Activated CD4-positive, alpha-beta T cell treated with anti-CD3 and anti-CD28 coated beads, Interleukin-2, amount 10 ng/mL, durations not matched to agents 24 days and 14 days (primary cell): ENCODE results near the gene LILRB2. TPM values are rescaled to one million over a fixed set of nuclear protein-coding genes. Genes with fewer than 3 reads are reported as not detected.
"Not testable (repeated sequence)": the region's sequence is repeated elsewhere in the genome, so short reads cannot be mapped to it uniquely, and the experiment has no call there.

Experiments
- DNase-seq: peaks from one replicate; pipeline ENCODE4 v3.0.0; 2022
- H3K27ac Mint-ChIP-seq: one replicate; pipeline ENCODE4 v1.8.0; 2022; ENCODE audit warnings: mild to moderate bottlenecking, mixed read lengths
- H3K27me3 Mint-ChIP-seq: one replicate; pipeline ENCODE4 v1.8.0; 2022; ENCODE audit warnings: mixed read lengths
- H3K36me3 Mint-ChIP-seq: one replicate; pipeline ENCODE4 v1.8.0; 2022; ENCODE audit warnings: low read depth, mild to moderate bottlenecking, mixed read lengths
- H3K4me1 Mint-ChIP-seq: one replicate; pipeline ENCODE4 v1.8.0; 2021; ENCODE audit warnings: mixed read lengths
- H3K4me3 Mint-ChIP-seq: one replicate; pipeline ENCODE4 v1.8.0; 2022; ENCODE audit warnings: mild to moderate bottlenecking, moderate library complexity, mixed read lengths
- H3K9me3 Mint-ChIP-seq: one replicate; pipeline ENCODE4 v1.8.0; 2021; ENCODE audit warnings: mixed read lengths
- intact Hi-C: fragments of 100-400 bp; cut with micrococcal nuclease; formaldehyde crosslinking; loops from one replicate; pipeline ENCODE4 v1.15.1; 2023
- total RNA-seq: library from RNA; stranded (reverse); gene quantifications from 2 replicates; pipeline ENCODE4 v1.2.3, GENCODE V29; 2022

The LILRB2 gene
- total RNA-seq, 1 donor from 2014 or later, result not detected

GRCh38 chr19:54294539-54294938 is 13.6 kb upstream of the LILRB2 start:
- Mint-ChIP-seq H3K27me3 (peaks cover 6% of the 10 kb centered on the region), H3K9me3 (no peaks in the 10 kb centered on the region), H3K36me3 (no peaks in the 10 kb centered on the region), H3K27ac (no peak overlapping the region), H3K4me1 (no peaks in the 10 kb centered on the region), H3K4me3 (no peak overlapping the region)
- DNase-seq, result no peak
- intact Hi-C loops, result no loop called here

GRCh38 chr19:54289160-54289559 is 8.2 kb upstream of the LILRB2 start:
- DNase-seq, intact Hi-C loops, H3K4me3 Mint-ChIP-seq, H3K9me3 Mint-ChIP-seq, H3K27ac Mint-ChIP-seq, H3K4me1 Mint-ChIP-seq, H3K36me3 Mint-ChIP-seq: not testable (repeated sequence)
- peaks cover 23% of the 10 kb centered on the region for H3K27me3 Mint-ChIP-seq

- no peak overlapping the region for H3K4me3 Mint-ChIP-seq
- peaks cover 3% of the 10 kb centered on the region for H3K4me1 Mint-ChIP-seq
- no peak overlapping the region for H3K27ac Mint-ChIP-seq
- intact Hi-C loops, result no loop called here
- no peak for DNase-seq
- peaks cover 29% of the 10 kb centered on the region for H3K27me3 Mint-ChIP-seq
- H3K9me3 Mint-ChIP-seq, result no peaks in the 10 kb centered on the region
- H3K36me3 Mint-ChIP-seq, result no peaks in the 10 kb centered on the region
These were observed 6.5 kb upstream of the LILRB2 start for GRCh38 chr19:54287456-54287855.

- H3K4me3 Mint-ChIP-seq, H3K27ac Mint-ChIP-seq, H3K36me3 Mint-ChIP-seq, DNase-seq, H3K4me1 Mint-ChIP-seq, intact Hi-C loops, H3K9me3 Mint-ChIP-seq: not testable (repeated sequence)
- H3K27me3 Mint-ChIP-seq, result peaks cover 36% of the 10 kb centered on the region
These were observed 5.4 kb upstream of the LILRB2 start for GRCh38 chr19:54286283-54286682.

DNA sequence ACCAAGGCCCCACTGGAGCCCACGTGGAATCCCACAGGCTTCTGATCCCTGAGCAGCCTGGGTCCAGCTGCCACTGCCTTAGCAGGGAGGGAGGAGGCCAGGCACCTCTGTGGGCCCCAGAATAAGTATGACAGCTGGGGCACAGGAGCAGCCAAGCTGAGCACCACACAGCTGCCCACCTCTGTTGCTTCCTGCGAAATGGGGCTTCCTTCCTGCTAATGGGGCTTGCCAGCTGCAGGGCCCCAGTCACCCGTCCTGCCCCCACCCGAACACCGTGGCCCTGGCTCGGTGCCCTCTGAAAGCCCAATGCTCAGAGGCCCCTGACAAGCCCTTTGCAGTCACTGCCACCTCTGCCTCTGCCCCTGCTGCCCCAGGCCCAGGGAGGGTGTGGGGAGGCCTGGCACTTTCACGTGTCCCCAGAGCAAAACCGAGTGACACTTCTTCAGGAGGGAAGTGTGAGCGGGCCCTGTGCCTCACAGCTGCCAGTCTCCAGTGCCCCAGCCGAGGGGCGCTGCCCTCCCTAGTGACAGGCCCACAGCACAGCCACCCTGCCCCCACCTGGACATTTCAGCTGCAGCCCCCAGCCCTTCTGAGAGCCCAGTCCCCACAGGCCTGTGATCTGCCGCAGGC is 4.6 kb upstream of the LILRB2 start:
- peaks cover 42% of the 10 kb centered on the region for H3K27me3 Mint-ChIP-seq
- H3K27ac Mint-ChIP-seq, H3K9me3 Mint-ChIP-seq, H3K4me3 Mint-ChIP-seq, intact Hi-C loops, H3K36me3 Mint-ChIP-seq, H3K4me1 Mint-ChIP-seq, DNase-seq: not testable (repeated sequence)

GRCh38 chr19:54282686-54283470 is 2.0 kb upstream of the LILRB2 start:
- intact Hi-C loops, result no loop called here
- Mint-ChIP-seq H3K27me3 (peaks cover 35% of the 10 kb centered on the region), H3K4me1 (peaks cover 3% of the 10 kb centered on the region), H3K36me3 (no peaks in the 10 kb centered on the region), H3K9me3 (no peaks in the 10 kb centered on the region), H3K27ac (no peak overlapping the region), H3K4me3 (no peak overlapping the region)
- no peak for DNase-seq

DNA sequence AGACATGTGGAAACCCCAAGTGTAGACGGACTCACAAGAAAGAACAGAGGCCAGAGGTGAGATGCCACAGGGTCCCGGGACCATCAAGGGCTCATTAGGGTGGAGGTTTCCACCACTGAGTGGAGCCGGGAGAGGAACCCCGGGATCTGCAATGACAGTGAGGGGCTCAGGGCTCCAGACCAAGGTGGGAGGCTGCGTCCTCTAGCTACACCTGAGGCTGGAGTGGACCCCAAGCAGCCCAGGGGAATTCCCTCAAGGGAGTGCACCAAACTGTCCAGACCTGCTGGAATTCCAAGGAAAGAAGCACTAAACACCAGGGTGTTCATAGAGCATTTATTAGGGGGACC is 792 bp upstream of the LILRB2 start:
- H3K4me3 Mint-ChIP-seq, H3K36me3 Mint-ChIP-seq, intact Hi-C loops, DNase-seq, H3K9me3 Mint-ChIP-seq, H3K27ac Mint-ChIP-seq, H3K4me1 Mint-ChIP-seq: not testable (repeated sequence)
- peaks cover 28% of the 10 kb centered on the region for H3K27me3 Mint-ChIP-seq

DNA sequence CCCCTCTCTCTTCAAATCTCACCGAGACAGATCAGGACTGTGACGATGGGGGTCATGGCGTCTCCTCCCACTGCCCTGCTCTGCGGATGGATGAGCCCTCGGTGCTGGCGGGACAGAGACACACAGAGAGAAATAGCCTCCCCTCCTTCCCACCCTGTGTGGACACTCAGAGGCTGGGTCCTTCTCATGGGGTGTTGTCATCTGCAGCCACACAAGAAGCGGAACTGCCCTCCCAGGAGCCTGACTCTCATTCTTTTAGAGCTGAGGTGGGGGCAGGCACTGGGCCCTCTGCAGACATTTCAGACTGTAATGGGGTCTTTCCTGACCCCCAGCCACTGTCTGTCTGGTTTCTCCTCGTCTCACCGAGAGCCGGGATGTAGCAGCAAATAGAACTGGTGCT is 469 bp downstream of the LILRB2 start:
- DNase-seq, H3K27ac Mint-ChIP-seq, intact Hi-C loops, H3K9me3 Mint-ChIP-seq, H3K36me3 Mint-ChIP-seq, H3K4me1 Mint-ChIP-seq, H3K4me3 Mint-ChIP-seq: not testable (repeated sequence)
- peaks cover 28% of the 10 kb centered on the region for H3K27me3 Mint-ChIP-seq

GRCh38 chr19:54280025-54280424 is 885 bp downstream of the LILRB2 start:
- H3K4me3 Mint-ChIP-seq, H3K27ac Mint-ChIP-seq, DNase-seq, H3K4me1 Mint-ChIP-seq, H3K36me3 Mint-ChIP-seq, intact Hi-C loops, H3K9me3 Mint-ChIP-seq: not testable (repeated sequence)
- H3K27me3 Mint-ChIP-seq, result peaks cover 28% of the 10 kb centered on the region

DNA sequence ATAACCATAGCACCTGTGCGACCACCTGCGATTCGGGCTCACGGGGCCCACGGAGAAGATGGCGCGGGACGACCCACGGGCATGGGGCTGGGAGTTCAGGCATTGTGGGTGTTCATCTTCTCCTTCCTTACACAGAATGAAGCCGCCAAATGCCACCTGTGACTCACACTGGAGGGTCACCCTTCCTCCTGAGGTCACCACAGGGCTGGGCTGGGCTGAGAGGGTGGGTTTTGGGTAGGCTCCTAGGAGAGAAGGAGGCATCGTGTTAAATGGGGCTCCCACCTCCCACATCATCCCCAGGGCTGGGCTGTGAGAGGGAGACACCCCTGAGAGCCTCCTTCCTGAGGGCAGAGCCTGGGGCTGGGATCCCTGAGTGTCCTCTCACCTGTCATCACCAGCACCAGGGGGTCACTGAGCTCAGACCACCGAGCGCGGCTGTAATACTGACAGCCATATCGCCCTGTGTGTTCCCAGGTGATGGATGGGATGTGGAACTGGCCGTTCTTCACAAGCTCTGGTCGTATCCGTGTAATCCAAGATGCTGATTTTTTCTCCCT is 1.4 kb downstream of the LILRB2 start:
- H3K4me3 Mint-ChIP-seq, result no peak overlapping the region

GRCh38 chr19:54278571-54279195 is 2.2 kb downstream of the LILRB2 start:
- H3K27me3 Mint-ChIP-seq, result peaks cover 21% of the 10 kb centered on the region
- H3K4me3 Mint-ChIP-seq, DNase-seq, H3K36me3 Mint-ChIP-seq, H3K4me1 Mint-ChIP-seq, intact Hi-C loops, H3K27ac Mint-ChIP-seq, H3K9me3 Mint-ChIP-seq: not testable (repeated sequence)

More for the DNA sequence above, 1.4 kb downstream of the LILRB2 start:
- H3K36me3 Mint-ChIP-seq, result no peaks in the 10 kb centered on the region
- intact Hi-C loops, result no loop called here
- H3K4me1 Mint-ChIP-seq, result peaks cover 3% of the 10 kb centered on the region
- DNase-seq, result no peak
- H3K27me3 Mint-ChIP-seq, result peaks cover 24% of the 10 kb centered on the region
- H3K9me3 Mint-ChIP-seq, result no peaks in the 10 kb centered on the region
- H3K27ac Mint-ChIP-seq, result no peak overlapping the region

GRCh38 chr19:54278056-54278455 is 2.9 kb downstream of the LILRB2 start:
- H3K4me3 Mint-ChIP-seq, H3K4me1 Mint-ChIP-seq, H3K36me3 Mint-ChIP-seq, H3K27ac Mint-ChIP-seq, H3K9me3 Mint-ChIP-seq, DNase-seq, intact Hi-C loops: not testable (repeated sequence)
- peaks cover 21% of the 10 kb centered on the region for H3K27me3 Mint-ChIP-seq

DNA sequence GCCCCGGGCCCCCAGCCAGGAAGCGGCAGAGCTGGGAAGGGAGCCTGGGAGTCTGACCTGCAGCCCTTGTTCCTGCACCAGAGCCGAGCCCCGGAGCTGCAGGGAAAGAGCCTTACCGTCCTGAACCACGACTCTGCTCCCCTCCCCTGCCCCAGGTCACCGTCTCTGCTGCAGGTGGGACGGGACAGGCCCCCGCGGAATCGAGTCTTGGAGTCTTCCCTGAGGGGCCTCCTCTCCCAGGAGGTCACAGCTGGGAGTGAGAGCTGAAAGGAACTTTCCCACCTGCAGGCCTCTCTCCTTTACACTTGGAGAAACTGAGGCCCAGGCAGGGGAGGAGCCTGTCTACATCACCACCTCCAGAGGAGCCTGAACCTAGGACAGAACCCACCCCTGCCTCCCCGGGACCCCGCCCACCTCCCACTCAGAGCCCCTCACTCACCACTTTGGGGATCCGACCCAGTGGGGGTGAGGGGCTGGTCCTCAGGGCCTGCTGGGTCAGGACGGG is 3.7 kb downstream of the LILRB2 start:
- intact Hi-C loops, H3K36me3 Mint-ChIP-seq, H3K4me1 Mint-ChIP-seq, H3K9me3 Mint-ChIP-seq, H3K4me3 Mint-ChIP-seq, H3K27ac Mint-ChIP-seq, DNase-seq: not testable (repeated sequence)
- peaks cover 19% of the 10 kb centered on the region for H3K27me3 Mint-ChIP-seq

DNA sequence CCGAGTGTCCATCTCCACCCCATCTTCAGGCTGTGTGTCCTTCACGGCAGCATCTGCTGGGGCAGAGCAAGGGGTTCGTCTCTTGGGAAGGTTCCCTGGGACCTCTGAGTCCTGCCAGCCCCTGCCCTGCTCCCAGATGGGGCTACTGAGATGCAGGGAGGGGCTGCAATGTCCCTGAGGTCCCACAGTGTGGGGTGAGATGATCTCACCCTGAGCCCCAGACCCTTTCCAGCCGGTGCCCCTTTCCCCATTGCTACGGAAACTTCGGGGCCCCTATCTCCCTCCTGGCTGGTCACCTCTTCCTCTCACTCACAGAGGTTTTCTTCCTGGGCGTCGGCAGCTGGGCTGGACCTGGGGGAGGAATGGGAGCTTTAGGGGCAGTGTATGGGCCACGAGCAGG is 5.0 kb downstream of the LILRB2 start:
- H3K9me3 Mint-ChIP-seq, result no peaks in the 10 kb centered on the region
- intact Hi-C loops, result no loop called here
- no peaks in the 10 kb centered on the region for H3K36me3 Mint-ChIP-seq
- H3K27me3 Mint-ChIP-seq, result peaks cover 11% of the 10 kb centered on the region
- no peak overlapping the region for H3K4me3 Mint-ChIP-seq
- no peaks in the 10 kb centered on the region for H3K4me1 Mint-ChIP-seq
- no peak overlapping the region for H3K27ac Mint-ChIP-seq
- no peak for DNase-seq
